HepG2 (cell line): ENCODE results near the gene GALNT16. TPM values are rescaled to one million over a fixed set of nuclear protein-coding genes. Genes with fewer than 3 reads are reported as not detected.

Source experiments
- ELF1 ChIP-seq: sonication (generic); formaldehyde crosslinking; IDR thresholded peaks from 2 replicates; pipeline ENCODE4 v1.4.0; 2020; ENCODE audit warnings: missing genetic modification reagents
- GABPA ChIP-seq, 2 experiments: IDR thresholded peaks; 2 replicates each; pipeline ENCODE4 v1.6.1; 2011 to 2016; ENCODE audit warnings: low read depth in 2 of 2, low read length in 1 of 2, missing biosample characterization in 1 of 2, missing genetic modification characterization in 1 of 2
- GRHL1 ChIP-seq: sonication (generic); formaldehyde crosslinking; conservative IDR thresholded peaks from 2 replicates; pipeline ENCODE4 v1.8.0; 2022; ENCODE audit warnings: missing genetic modification reagents
- KLF13 ChIP-seq: sonication (generic); formaldehyde crosslinking; IDR thresholded peaks from 2 replicates; pipeline ENCODE4 v1.4.0; 2020; ENCODE audit warnings: mild to moderate bottlenecking, missing genetic modification reagents
- LCORL ChIP-seq, 2 experiments: fragments of 450-650 bp in 1 of 2; sonication (generic) in 1 of 2; formaldehyde crosslinking in 1 of 2; IDR thresholded peaks; 2 replicates each; pipeline versions ENCODE4 v1.5.0 to v1.6.1; 2017 to 2020; ENCODE audit warnings: antibody characterized with exemption in 1 of 2, missing genetic modification reagents in 1 of 2
- PCBP2 ChIP-seq: fragments of 200-400 bp; formaldehyde crosslinking; optimal IDR thresholded peaks from 2 replicates; pipeline ENCODE3; 2018; ENCODE audit warnings: low read length, low read depth; ENCODE audit not compliant: poor library complexity, severe bottlenecking
- PREB ChIP-seq: sonication (generic); formaldehyde crosslinking; IDR thresholded peaks from 2 replicates; pipeline ENCODE4 v1.4.0; 2020; ENCODE audit warnings: missing genetic modification reagents
- SP4 ChIP-seq: sonication (generic); formaldehyde crosslinking; IDR thresholded peaks from 2 replicates; pipeline ENCODE4 v1.8.1; 2023; ENCODE audit warnings: mild to moderate bottlenecking, missing genetic modification reagents
- USF2 ChIP-seq, 2 experiments: sonication (generic) in 1 of 2; formaldehyde crosslinking in 1 of 2; IDR thresholded peaks; 2 replicates each; pipeline versions ENCODE4 v1.5.1 to v1.6.1; 2011 to 2020; ENCODE audit warnings: borderline replicate concordance in 1 of 2, low read depth in 1 of 2, low read length in 1 of 2, mild to moderate bottlenecking in 1 of 2, missing genetic modification reagents in 1 of 2, moderate library complexity in 1 of 2
- ZNF329 ChIP-seq: sonication (generic); formaldehyde crosslinking; IDR thresholded peaks from 2 replicates; pipeline ENCODE4 v1.9.0; 2021; ENCODE audit warnings: low read depth, mild to moderate bottlenecking, missing genetic modification reagents
- ZNF598 ChIP-seq: sonication (generic); formaldehyde crosslinking; IDR thresholded peaks from 2 replicates; pipeline ENCODE4 v1.5.1; 2020; ENCODE audit warnings: mild to moderate bottlenecking, missing genetic modification reagents, borderline replicate concordance
- polyA plus RNA-seq, 8 experiments: library from polyadenylated mRNA; depleted of rRNA in 3 of 8; stranded (reverse) in 7 of 8; unstranded in 1 of 8; fragments of >200 nt; fragmentation: Illumina TruSeq in 4 of 8; extraction: Trizol in 4 of 8; gene quantifications; 2 replicates each; pipeline versions ENCODE4 v1.2.1 to v1.2.3, GENCODE V29; 2011 to 2016; ENCODE audit warnings: low read depth in 4 of 8, missing spikeins in 1 of 8, mixed read lengths in 1 of 8; ENCODE audit not compliant: insufficient read depth in 1 of 8
- total RNA-seq, 5 experiments: library from RNA; depleted of rRNA; stranded (reverse); fragments of >200 nt; fragmentation: Illumina TruSeq; extraction: Trizol; gene quantifications; 2 replicates each; pipeline ENCODE4 v1.2.3, GENCODE V29; 2016; ENCODE audit warnings: low read depth in 1 of 5

The GALNT16 gene
- total and polyA plus RNA-seq, 2 of the 13 experiments (the other 11 are each of a cell fraction or from before 2014, with no cell fraction given): 0.54 to 0.82 TPM

DNA sequence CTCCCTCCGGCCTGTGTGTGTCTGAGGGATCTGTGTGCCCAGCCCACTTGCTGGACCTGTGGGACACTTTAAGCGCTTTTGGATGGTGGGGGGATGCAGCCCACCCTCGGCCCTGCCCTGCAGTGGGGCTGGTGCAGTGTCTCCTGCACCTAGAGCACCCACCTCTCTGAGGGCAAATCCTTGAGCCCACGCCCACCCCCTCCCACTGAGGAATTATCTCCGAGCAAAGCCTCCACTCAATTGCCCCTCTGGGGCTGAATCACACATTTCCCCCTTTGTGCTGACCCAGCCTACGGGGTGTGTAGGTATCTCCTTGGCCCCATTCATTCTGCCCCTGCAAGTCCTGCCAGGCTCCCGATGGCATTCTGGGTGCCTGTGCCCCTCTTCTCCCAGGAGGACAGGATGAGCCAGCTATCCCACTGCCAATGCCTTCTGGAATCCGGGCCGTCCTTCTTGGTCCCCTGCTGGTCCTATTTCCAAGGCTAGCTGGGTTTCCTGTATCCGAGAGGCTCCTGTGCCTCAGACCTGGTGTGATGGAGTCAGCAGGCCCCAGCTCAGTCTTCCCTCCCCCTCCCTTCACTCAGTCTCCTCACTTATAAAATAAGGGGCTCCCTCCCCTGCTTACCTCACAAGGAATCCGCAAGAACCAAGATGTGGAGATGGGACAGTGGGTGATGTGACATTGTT, 89.3 kb downstream of the GALNT16 start (continued):
- TF ChIP-seq LCORL (IDR thresholded peaks at IDR 0.05) (no peak), LCORL (CRISPR knock-in tag; IDR thresholded peaks at IDR 0.05) (no peak), KLF13 (CRISPR knock-in tag) (no peak), PCBP2 (no peak), ZNF329 (CRISPR knock-in tag) (no peak), ELF1 (no peak), PREB (CRISPR knock-in tag) (no peak), SP4 (CRISPR knock-in tag) (no peak), GRHL1 (no peak), USF2 (IDR thresholded peaks at IDR 0.05; ENCODE audit: low read depth, low read length) (no peak), USF2 (CRISPR knock-in tag; IDR thresholded peaks at IDR 0.05; ENCODE audit: borderline replicate concordance) (no peak), ZNF598 (no peak), GABPA (IDR thresholded peaks at IDR 0.05; ENCODE audit: low read depth, low read length) (no peak), GABPA (CRISPR knock-in tag; IDR thresholded peaks at IDR 0.05; ENCODE audit: low read depth) (no peak)
